ENCODE data around the gene PRM2.

The PRM2 gene, protein sequence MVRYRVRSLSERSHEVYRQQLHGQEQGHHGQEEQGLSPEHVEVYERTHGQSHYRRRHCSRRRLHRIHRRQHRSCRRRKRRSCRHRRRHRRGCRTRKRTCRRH

DNA sequence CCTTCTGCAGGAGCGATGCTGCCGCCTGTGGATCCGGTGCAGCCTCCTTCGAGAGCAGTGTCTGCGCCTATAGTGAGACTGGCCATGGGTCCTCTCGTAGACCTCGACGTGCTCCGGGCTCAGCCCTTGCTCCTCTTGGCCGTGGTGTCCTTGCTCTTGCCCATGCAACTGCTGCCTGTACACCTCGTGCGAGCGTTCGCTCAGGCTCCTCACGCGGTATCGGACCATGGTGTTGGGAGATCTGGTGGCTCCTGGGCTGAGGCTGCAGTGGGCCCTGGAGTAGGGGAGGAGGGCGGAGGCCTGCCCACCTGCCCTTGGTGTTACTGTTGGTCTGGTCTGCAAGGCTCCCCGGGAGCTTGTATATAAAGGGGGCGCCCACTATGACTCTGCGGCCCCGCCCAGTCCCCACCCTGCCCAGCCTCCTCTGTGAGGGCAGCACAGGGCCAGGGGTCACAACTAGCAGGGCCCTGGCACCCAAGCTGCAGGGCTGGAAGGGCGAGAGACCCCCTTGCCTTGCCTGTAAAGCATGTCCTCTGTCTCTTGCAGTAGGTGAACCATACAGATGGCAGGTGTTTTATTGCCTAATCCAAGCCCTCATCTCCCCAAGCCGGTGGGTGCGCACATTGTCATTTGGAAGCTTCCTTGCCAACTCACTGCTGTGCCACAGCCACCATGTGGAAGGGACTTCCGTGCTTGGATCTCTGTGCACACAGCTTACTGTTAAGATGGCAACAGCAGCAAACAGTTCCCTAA lies at the start of gene PRM2:
PRM2 (minus strand) TSS at position 338 of the 753 bp plus-strand sequence; CDS start at position 228, 110 bp downstream.
- ATAC-seq (no peak), DNase-seq (no peak)

DNA sequence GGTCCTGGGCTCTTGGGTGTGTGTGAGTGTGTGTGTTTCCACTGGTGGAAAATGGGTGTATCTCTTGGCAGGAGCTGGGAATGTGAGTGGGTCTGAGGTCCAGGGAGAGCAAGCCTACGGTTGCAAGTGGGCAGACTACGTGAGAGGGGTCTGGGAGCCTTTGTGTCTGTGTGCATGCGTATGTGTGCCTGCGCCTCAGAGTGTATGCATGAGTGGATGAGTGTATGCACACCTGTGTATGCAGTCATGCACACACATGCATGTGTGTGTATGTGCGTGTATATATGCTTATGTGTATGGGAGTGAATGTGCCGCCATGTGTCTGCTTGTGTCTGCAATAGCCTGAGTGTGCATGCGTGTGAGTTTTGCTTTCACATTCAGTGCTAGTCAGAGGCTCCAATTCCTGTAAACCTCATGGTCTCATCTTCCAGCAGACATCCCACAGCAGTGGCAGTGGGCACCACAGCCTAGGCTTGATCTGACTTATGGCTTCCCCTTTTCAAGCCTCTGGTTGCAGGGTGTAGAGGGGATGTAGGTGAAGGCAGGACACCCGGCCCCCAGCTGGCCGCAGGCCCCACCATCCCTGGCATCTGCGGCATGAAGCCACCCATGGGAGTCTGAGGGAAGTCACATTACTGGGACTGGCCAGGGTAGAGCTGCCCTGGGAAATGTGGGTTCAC lies 49.3 kb upstream of the PRM2 start:
- ATAC-seq (peak; percentile 48), DNase-seq (no peak)

DNA sequence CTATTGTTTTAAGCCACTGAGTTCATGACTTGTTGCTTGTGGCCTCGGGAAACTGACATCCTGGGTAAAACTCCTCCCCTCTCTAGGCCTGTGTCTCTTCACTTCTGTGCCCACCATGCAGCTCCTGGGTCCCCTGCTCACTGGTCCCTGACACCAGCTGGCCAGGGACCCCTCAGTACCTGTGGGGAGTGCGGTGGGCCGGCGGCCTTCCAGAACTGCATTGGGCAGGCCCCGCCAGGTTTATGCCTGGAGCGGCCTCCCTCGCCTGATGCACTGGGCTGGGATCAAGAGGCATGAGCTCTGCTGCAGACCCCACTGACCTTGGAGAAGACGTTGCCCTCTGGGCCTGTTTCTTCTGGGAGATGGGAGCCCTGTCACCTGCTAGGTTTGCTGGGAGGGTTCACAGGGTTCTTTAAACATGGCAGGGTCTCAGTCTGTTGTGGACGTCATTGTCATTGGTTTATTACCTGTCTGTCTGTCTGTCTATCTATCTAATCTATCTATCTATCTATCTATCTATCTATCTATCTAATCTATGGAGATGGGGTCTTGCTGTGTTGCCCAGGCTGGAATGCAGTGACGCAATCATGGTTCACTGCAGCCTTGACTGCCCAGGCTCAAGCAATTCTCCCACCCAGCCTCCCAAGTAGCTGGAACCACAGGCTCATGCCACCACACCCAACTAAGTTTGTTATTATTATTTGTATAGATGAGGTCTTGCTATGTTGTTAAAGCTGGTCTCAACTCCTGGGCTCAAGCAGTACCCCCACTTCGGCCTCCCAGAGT lies 47.5 kb upstream of the PRM2 start:
- no peak for ATAC-seq
- DNase-seq = no peak

DNA sequence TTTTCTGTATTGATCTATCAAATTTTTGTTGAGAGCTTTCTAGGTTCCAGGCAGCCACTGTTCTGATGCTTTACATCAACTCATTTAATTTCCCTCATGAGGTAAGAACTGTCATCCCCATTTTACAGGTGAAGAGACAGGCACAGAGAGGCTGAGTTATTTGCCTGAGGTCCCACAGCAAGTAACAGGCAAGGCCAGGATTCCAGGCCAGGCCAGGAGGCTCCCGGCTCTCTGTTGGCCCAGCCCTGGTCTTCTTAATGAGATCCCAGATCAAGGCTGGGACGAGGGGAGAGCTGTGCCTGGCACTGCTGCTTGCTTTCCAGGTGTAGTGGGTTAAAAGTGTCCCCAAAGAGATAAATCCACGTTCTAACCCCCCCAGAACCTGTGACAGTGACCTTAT lies 46.5 kb upstream of the PRM2 start:
- DNase-seq = no peak

DNA sequence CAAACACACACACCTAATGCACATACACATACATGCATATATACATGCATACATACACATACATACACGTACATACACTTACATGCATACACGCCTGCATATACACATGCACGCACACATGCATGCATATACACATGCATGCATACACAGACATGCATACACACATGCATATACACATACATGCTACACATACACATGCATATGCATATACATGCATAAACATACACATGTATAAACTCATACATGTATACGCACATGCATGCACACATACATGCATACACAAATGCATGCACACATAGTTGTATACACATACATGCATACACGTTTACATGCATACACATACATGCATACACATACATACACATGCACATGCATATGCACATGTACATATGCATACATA lies 45.4 kb upstream of the PRM2 start:
- DNase-seq (no peak), ATAC-seq (no peak)

More for the DNA sequence above, 46.5 kb upstream of the PRM2 start:
- ATAC-seq = no peak

DNA sequence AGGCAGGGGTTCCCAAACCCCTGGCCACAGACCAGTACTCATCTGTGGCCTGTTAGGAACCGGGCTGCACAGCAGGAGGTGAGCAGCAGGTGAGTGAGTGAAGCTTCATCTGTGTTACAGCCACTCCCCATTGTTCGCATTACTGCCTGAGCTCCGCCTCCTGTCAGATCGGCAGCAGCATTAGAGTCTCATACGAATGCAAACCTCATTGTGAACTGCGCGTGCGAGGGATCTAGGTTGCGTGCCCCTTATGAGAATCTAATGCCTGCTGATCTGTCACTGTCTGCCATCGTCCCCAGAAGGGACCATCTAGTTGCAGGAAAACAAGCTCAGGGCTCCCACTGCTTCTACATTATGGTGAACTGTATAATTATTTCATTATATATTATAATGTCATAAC lies 43.9 kb upstream of the PRM2 start:
- ATAC-seq (no peak), DNase-seq (no peak)

DNA sequence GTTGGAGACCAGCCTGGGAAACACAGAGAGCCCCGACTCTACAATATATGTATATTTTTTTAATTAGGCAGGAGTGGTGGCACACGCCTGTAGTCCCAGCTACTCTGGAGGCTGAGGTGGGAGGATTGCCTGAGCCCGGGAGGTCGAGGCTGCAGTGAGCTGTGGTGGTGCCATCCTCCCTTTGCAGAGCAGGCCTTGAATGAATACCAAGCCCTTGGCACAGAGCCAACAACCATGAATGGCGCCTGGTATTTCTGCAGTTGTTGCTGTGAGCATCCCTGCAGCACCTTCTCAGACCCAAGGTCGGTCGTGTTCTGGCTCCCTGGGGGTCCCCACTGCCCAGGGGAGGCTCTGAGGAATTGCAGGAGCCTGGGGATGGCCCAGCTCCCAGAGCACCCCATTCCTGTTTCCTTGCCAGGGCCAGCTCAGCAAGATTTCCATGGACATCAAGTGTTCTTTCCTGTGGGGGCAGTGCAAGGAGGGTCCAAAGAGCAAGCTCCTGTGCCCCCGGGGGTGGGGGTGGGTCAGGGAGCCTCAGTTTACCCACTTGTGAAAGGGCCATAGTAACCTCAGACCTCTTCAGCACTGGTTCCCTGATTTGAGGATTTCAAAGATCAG lies 43.4 kb upstream of the PRM2 start:
- DNase-seq (no peak), ATAC-seq (no peak)

DNA sequence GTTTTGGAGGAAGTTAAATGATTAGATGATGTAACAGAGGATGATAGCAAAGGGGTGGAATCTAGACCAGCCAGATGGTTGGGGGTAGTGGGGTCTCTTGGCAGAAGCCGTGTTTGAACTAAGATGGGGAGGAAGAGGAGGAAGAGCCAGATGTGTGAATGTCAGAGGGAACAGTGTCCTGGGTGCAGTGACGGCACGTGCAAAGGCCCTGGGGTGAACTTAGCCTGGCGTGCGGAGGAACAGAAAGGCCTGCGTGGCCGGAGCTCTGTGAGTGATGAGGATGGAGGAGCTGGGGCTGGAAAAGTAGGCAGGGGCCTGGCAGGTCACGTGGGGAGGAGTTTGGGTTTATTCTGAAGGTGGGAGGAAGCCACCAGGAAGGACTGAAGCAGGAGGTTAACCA lies 42.5 kb upstream of the PRM2 start:
- DNase-seq (no peak), ATAC-seq (no peak)

DNA sequence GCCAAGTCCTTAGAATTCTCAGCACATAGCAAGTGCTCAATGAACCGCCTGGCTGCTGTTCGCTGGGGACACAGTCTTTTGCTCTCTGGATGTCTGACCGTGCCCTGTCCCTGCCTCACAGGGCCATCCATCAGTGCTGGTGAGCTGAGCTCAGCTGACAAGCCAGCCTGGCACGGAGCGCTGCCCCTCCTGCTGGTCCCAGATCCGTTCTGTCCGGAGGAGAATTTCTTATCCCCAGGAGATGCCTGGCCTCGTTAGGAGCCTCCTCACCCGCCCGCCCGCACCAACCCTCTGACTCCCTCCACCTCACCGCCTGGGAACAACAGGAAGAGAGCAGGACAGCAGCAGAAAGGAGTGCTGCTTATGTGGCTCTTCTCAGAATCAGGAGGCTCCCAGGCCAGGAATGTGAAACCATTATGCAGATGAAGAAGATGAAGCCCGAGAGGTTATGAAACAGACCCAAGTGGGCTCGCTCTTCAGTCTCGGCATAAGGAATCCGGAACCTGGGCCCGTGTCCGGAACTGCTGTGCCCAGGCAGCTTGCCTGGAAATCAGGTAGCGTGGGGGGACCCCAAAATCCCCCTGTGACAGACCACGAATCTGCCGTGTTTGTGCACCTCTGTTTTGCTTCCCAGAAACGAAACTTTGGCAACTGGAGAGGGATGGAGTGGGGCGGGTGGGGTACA lies 40.2 kb upstream of the PRM2 start:
- ATAC-seq (no peak), DNase-seq (no peak)

DNA sequence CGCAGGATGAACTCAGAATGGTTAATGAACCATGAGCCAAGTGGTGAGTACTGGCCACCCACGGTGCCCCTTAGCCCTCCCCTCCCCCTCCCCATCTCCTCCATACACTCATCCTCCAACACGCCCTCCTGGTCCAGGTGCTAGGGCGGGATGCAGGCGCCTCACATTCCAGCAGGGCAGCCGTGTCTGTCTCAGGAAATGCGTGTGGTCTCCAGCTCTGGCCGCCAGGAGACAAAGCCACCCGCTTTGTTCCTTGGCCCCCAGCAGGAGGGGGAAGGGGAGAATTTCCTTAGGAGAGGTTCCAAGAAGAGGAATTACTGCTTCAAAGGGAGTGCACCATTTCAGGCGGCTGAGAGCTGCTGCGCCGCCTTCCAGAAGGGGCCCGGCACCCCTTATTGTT lies 39.2 kb upstream of the PRM2 start:
- DNase-seq (no peak), ATAC-seq (no peak)

DNA sequence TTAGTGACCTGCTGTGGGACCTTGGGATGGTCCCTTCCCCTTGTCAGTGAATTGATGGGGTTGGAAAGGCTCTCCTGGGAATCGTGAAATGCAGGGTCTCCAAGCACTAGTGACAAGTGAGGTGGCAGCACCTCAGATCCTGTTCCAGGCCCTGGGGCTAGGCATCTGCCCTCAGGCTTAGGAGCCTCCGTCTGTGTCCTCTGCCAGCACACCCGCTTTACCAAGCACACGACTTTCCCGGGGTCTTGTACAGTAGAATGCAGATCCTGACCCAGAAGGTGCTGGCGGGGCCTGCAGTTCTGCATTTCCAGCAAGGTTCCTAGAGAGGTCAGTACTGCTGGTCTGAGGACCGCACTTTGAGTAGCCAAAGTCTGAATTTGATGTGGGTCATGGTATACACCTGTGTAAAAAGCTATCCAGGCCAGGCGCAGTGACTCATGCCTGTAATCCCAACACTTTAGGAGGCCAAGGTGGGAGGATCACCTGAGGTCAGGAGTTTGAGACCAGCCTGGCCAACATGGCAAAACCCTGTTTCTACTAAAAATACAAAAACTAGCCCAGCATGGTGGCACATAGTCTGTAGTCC lies 38.1 kb upstream of the PRM2 start:
- DNase-seq = no peak
- ATAC-seq = no peak

DNA sequence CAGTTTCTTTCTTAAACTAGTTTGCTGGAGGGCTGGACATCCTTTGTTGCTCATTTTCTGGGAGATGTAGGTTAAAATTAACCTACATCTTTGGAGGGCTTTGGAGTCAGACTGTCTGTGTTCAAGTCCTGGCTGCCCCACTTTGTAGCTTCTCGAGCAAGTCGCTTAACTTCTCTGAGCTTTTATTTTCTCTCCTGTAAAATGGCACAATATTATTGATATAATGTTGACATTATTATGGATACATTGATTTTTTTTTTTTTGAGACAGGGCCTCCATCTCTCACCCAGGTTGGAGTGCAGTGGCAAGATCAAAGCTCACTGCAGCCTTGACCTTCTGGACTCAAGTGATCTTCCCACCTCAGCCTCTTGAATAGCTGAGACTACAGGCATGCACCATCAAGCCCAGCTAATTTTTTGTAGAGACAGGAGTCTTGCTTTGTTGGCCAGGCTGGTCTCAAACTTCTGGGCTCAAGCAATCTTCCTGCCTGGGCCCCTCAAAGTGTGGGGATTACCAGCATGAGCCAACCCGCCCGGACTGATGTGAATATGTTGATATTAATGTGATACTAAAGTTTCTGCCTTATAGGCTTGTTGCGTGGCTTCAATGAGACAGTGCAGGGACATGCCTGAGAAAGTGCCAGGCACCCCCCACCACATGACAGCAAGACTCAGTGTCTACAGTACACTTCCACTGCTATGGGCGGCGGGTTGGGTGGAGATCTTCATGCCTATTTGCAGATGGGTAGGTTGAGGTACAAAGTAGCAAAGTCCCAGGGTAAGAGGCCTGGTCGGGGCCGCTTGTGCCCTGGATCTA lies 37.4 kb upstream of the PRM2 start:
- DNase-seq (no peak), ATAC-seq (no peak)

DNA sequence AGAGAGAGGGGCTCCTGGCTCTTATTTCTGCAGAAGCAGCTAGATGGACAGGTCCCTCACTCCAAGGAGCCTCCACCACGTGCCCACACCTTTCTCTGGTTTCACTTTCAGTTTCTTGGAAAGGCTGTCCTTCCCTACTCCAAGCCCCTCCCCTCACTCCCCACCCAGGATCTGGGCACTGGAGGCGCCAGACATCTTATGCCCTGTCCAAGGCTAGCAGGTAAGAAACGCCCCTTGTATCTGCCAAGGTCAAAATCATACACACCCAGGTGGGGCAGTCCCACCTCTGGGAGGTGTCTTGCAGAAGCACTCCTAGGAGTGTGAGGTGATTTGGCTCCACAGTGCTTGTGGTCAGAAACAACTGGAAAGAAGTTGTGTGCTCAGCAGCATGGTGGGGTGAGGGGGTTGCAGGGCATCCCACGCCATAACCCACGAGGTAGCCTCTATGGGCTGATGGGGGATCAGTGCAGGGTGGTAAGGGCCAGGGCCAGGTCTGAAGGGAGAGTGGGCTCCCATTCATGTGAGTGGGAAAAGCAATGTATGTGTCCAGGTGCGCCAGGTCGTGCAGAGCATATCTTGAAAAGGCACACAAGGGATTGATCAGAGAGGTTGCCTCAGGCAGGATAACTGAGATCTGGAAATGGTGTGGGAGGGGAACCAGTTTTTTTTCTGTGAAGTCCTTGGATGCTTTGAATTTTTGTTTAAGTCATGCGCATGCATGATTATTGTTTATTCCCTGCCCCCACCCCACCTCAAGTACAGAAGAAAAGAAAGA lies 36.6 kb upstream of the PRM2 start:
- peak; percentile 12 for ATAC-seq
- no peak for DNase-seq

DNA sequence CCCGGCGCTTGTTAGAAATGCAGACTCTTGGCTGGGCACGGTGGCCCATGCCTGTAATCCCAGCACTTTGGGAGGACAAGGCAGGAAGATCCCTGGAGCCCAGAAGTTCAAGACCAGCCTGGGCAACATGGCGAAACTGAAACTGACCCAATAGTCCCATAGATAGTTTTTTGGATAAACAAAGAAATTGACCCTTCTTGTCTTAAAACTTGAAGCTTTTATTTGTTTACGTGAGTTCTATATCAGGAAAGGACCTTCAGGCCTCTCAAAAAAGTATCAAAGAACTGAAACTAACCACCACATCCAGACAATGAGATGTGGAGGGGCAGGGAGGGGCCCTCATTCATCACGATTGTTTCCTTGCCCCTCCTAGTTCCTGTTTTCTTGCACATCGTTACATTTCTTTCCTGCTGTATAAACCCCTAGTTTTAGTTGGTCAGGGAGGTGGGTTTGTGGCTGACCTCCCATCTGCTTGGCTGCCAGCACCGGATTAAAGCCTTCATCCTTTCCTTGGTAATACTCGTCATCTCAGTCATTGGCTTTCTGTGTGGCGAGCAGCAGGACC lies 34.8 kb upstream of the PRM2 start:
- DNase-seq (no peak), ATAC-seq (peak; percentile 31)

DNA sequence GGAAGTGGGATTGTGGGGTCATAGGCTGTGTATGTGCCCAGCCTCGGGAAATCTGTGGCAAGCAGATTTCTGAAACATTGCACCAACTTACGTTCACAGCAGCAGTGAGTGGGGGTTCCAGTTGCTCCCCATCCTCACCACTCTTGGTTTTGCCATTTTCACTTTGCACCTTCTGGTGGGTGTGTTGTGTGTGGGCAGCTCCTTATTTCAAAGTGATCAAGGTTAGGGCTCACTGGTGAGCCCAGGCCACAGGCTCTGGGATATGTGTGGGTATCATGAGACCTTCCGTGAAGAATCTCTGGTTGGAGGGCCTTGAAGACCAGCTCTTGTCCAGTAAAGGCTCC lies 34.3 kb upstream of the PRM2 start:
- ATAC-seq = no peak
- no peak for DNase-seq

DNA sequence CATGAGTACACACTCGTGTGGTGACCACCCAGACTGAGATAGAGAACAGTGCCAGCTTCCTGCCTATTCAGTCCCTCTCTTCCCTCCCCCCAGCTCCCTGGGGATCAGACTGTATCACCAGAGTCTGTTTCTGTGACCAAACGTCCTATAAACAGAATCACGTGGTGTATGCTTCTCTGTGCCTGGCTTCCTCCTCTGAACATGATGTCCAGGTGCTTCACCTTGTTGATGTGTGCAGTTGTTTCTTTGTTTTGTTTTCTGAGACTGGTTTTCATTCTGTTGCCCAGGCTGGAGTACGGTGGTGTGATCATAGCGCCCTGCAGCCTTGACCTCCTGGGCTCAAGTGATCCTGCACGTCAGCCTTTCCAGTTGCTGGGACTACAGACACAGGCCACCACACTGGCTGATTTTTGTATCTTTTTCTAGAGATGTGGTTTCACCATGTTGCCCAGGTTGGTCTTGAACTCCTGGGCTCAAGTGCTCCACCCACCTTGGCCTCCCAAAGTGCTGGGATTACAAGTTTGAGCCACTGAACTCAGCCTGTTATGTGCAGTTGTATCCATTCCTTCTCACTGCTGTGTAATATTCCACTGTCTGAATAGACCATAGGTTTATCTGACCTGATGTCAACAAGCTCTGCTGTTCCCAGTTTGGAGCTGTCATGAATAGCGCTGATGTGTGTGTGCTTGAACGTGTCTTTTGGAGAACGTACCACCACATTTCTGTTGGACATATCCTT lies 33.8 kb upstream of the PRM2 start:
- DNase-seq = no peak
- no peak for ATAC-seq

DNA sequence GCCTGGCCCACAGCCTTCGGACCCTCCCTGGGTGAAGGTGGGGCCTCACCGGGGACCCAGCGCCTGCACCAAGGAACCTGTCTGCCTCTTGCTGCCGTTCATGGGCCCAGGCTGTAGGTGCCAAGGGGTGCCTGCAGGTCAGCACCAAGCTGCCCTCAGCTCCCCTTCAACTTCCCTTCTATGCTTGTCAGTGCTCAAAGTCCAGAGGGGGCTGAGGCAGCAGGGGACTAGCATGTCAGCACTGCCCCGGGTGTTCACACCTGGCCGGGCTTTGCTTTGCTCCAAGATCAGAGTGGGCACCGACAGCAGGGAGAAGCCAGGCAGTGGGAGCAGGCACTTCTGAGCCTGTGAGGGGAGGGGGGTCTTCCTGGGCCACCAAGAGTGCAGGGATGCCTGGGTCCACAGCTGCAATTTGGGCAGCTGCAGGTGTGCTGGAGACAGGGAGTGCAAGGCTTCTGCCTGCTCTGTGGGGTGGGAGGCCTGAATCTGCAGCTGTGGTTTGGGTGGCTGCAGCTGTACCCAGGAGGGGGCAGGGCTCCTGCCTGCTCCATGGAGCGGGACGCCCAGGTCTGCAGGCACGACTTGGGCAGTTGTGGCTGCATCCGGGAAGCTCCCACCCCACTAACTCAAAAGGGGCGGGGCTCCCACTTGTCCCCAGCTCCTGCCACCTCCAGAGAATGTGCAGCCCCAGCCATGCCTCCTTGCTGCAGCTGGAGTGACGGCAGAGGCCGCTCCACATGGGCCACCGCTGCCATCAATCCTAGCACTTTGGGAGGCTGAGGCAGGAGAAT lies 32.4 kb upstream of the PRM2 start:
- DNase-seq = no peak
- ATAC-seq = peak; percentile 20

All from stimulated activated naive CD8-positive, alpha-beta T cell treated with anti-CD3 and anti-CD28 coated beads, Interleukin-15, Interleukin-2, amounts not matched to agents 100 U/mL and 50 U/mL, for 24 hours (primary cell).